ENCODE results near the gene DCAF6.

- no peak for TF ChIP-seq POLR2A (IDR thresholded peaks at IDR 0.05; ENCODE audit: low read depth, low read length)
- TF ChIP-seq TAF1 (IDR thresholded peaks at IDR 0.05; ENCODE audit: borderline replicate concordance, low read depth, low read length) = no peak
- no peak for TF ChIP-seq POLR2AphosphoS5 (IDR thresholded peaks at IDR 0.05; ENCODE audit: low read depth, low read length)
Measured at GRCh38 chr1:168091063-168091462, 154.6 kb downstream of the DCAF6 start.
